Spleen (tissue), 7 donors: Measurements from ENCODE around the gene ZNG1B.
"Not testable (repeated sequence)": the region's sequence is repeated elsewhere in the genome, so short reads cannot be mapped to it uniquely, and the experiment has no call there.

Experiments
- POLR2AphosphoS5 ChIP-seq, 3 donors: sonication (generic); formaldehyde crosslinking; IDR thresholded peaks; one replicate each; pipeline ENCODE4 v1.5.1; 2017; ENCODE audit warnings: antibody characterized with exemption in 3 of 3
- TF ChIP-seq, protein P1 (sequence below), 11 experiments: fragments of 200-600 bp in 7 of 11; fragments of 450-650 bp in 4 of 11; sonication (generic) in 4 of 11; IDR thresholded peaks in 8 of 11; conservative IDR thresholded peaks in 3 of 11; 1 replicate in 7 of 11; 2 replicates in 4 of 11; pipeline versions ENCODE4 v1.4.0 to v1.8.0; 2016 to 2021; ENCODE audit warnings: antibody characterized with exemption in 11 of 11, inconsistent platforms in 4 of 11, mild to moderate bottlenecking in 1 of 11
- donor health status: DM: no; HTN: no; CAD: no; lungs with moderate emphysema.
- donor health status: DM: no; HTN: no; CAD: no.
- donor health status: DM: no; HTN: no; CAD: no.

DNA sequence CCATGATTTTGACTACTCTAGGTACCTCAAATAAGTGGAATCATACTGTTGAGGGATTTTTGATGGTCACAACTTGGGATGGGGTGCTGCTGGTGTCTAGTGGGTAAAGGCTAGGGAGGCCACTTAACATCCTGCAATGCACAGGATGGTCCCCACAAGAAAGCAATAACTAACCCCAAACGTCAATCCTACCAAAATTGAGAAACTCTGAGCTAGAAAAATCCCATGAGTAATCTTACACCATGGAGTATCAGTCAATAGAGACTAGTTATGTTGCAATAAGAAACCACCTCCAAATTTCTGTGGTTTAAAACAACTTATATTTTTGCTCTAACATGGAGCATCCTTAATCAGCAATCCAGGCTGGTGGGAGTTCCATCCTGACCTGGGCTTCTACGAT is 79.5 kb downstream of the ZNG1B start:
- TF ChIP-seq, protein P1, sequence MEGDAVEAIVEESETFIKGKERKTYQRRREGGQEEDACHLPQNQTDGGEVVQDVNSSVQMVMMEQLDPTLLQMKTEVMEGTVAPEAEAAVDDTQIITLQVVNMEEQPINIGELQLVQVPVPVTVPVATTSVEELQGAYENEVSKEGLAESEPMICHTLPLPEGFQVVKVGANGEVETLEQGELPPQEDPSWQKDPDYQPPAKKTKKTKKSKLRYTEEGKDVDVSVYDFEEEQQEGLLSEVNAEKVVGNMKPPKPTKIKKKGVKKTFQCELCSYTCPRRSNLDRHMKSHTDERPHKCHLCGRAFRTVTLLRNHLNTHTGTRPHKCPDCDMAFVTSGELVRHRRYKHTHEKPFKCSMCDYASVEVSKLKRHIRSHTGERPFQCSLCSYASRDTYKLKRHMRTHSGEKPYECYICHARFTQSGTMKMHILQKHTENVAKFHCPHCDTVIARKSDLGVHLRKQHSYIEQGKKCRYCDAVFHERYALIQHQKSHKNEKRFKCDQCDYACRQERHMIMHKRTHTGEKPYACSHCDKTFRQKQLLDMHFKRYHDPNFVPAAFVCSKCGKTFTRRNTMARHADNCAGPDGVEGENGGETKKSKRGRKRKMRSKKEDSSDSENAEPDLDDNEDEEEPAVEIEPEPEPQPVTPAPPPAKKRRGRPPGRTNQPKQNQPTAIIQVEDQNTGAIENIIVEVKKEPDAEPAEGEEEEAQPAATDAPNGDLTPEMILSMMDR (IDR thresholded peaks at IDR 0.05 in 8 of 11, conservative IDR thresholded peaks at IDR 0.05 in 3 of 11) = not testable (repeated sequence)
- not testable (repeated sequence) for TF ChIP-seq POLR2AphosphoS5 (IDR thresholded peaks at IDR 0.05)
